ENCODE data around the gene MAGED1.

MAGED1 gene

DNA sequence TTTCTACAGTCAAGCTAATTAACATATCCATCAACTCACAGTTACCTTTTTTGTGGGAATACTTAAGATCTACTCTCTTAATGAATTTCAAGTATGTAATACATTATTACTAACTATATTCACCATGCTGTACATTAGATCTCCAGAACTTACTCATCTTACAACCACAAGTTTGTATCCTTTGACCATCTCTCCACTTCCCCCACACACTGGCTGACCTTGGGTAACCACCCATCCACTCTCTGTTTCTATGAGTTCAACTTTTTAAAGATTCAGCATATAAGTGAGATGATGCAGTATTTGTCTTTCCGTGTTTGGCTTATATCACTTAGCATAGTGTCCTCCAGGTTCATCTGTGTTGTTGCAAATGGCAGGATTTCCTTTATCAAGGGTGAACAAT is 30.5 kb upstream of the MAGED1 start:
- H3K9me3 ChIP-seq (replicated peaks in 1 of 11) = peaks cover 3 to 27% (median 10%) of the 10 kb centered on the region in 11 experiments; a peak in 15 of 22 replicates
- TF ChIP-seq Cebpa-rat (IDR thresholded peaks at IDR 0.05) = no peak
- H3K36me3 ChIP-seq = no peaks in the 10 kb centered on the region
- no peak overlapping the region for H3K27ac ChIP-seq
- H3K4me1 ChIP-seq = no peaks in the 10 kb centered on the region
- no peak overlapping the region for H3K4me3 ChIP-seq
- no peaks in the 10 kb centered on the region; a peak in 1 of 22 replicates for H4K20me1 ChIP-seq
- H3K4me2 ChIP-seq = no peak overlapping the region
- peaks cover 80 to 100% (median 93%) of the 10 kb centered on the region in 11 experiments for H3K27me3 ChIP-seq
- no peak overlapping the region for H3K9ac ChIP-seq

DNA sequence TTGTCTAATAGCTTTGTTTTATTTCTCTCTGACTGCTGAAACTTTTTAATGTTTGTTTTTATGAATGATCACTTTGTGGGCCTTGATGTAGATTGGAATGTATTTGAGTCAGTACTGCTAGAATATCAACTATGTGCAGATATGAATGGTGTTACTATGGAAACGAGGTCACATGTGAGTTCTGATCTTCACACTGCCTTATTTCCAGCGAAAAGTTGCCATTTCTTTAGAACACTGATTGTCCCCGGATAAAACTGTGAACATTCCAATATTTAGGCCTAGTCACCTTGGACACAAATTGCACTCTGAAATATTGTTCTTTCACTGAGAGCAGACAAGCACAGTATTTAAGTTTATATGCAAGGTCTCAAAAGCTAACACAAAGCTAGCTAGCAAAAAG is 27.2 kb upstream of the MAGED1 start:
- no peak overlapping the region for H3K4me3 ChIP-seq
- no peak overlapping the region for H3K9ac ChIP-seq
- 0 out of 20 replicates have a peak, but pooled peaks cover 0 to 4% (median 0%) of the 10 kb centered on the region in 10 experiments for H3K4me1 ChIP-seq
- H3K9me3 ChIP-seq (replicated peaks in 1 of 11) = peaks cover 0 to 19% (median 6%) of the 10 kb centered on the region in 11 experiments; a peak in 13 of 22 replicates
- H3K27me3 ChIP-seq = peaks cover 54 to 97% (median 83%) of the 10 kb centered on the region in 11 experiments
- no peak overlapping the region for H3K27ac ChIP-seq
- H3K36me3 ChIP-seq = no peaks in the 10 kb centered on the region
- no peak overlapping the region for H3K4me2 ChIP-seq
- TF ChIP-seq Cebpa-rat (IDR thresholded peaks at IDR 0.05) = no peak
- no peaks in the 10 kb centered on the region; a peak in 2 of 22 replicates for H4K20me1 ChIP-seq

DNA sequence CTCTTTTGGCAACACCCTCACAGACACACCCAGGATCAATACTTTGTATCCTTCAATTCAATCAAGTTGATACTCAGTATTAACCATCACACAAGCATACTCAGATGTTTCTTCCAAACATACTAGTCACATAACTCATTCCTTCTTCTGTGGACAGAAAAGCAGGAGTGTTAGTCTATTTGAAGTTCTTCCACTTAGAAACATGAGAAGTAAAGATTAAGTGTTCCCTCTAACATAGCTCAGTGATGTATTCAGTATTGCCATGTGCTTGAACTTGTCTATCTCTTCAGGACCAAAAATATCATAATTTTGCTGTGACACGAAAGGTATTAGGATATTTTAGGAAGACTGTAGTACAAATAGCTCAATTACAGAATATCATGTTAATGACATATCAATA is 25.8 kb upstream of the MAGED1 start:
- Histone ChIP-seq H3K9me3 (replicated peaks in 1 of 11) (peaks cover 0 to 22% (median 6%) of the 10 kb centered on the region in 11 experiments; a peak in 13 of 22 replicates), H3K27ac (no peak overlapping the region), H3K9ac (no peak overlapping the region), H4K20me1 (no peaks in the 10 kb centered on the region; a peak in 1 of 22 replicates), H3K36me3 (no peaks in the 10 kb centered on the region), H3K27me3 (peaks cover 47 to 89% (median 77%) of the 10 kb centered on the region in 11 experiments), H3K4me2 (no peak overlapping the region), H3K4me3 (no peak overlapping the region), H3K4me1 (0 out of 20 replicates have a peak, but pooled peaks cover 0 to 4% (median 0%) of the 10 kb centered on the region in 10 experiments)
- TF ChIP-seq Cebpa-rat (IDR thresholded peaks at IDR 0.05) = no peak

DNA sequence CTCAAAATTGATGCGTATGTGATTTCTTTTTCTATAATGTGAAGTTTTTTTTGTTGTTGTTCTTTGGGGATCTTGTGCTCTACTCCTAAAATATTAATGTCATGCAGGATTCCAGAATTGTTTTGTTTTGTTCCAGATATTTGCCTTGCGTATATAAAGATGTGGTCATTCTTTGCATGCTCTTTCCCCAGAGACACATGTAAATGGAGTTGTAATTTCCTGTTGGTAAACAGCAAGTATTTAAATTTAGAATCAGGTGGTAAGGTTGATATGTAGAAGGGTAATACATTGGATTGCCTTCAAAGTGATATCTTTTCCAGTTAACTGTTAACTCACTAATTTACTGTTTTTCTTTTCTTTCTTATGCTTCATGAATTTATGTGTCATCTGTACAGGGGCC is 23.1 kb upstream of the MAGED1 start:
- Histone ChIP-seq H3K9me3 (replicated peaks in 1 of 11) (peaks cover 0 to 14% (median 0%) of the 10 kb centered on the region in 11 experiments; a peak in 5 of 22 replicates), H3K27ac (no peak overlapping the region), H3K27me3 (peaks cover 52 to 89% (median 80%) of the 10 kb centered on the region in 11 experiments), H3K9ac (no peak overlapping the region), H3K36me3 (no peaks in the 10 kb centered on the region), H4K20me1 (no peaks in the 10 kb centered on the region; a peak in 1 of 22 replicates), H3K4me2 (no peak overlapping the region), H3K4me1 (0 out of 20 replicates have a peak, but pooled peaks cover 0 to 4% (median 0%) of the 10 kb centered on the region in 10 experiments), H3K4me3 (no peak overlapping the region)
- no peak for TF ChIP-seq Cebpa-rat (IDR thresholded peaks at IDR 0.05)

DNA sequence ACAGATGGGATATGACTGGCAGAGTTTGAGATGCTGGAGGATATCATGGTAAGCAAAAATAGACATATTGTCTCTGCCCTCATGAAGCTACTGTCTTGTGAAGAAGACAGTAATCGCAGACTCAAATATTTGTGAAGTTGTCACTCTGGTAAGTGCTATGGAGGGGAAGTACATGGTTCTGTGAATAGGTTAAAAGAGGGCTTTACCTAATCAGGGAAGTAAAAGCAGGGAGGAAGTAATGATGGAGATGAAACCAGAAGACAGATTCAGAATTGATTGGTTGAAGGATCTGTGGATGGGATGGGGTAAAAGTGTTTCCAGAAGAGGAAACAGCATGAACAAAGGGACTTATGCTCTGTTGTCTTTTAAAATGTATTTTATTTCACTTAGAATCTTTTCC is 19.3 kb upstream of the MAGED1 start:
- no peaks in the 10 kb centered on the region; a peak in 1 of 22 replicates for H4K20me1 ChIP-seq
- 0 out of 20 replicates have a peak, but pooled peaks cover 0 to 4% (median 0%) of the 10 kb centered on the region in 10 experiments for H3K4me1 ChIP-seq
- H3K27me3 ChIP-seq = peaks cover 65 to 89% (median 83%) of the 10 kb centered on the region in 11 experiments
- TF ChIP-seq Cebpa-rat (IDR thresholded peaks at IDR 0.05) = no peak
- H3K27ac ChIP-seq = no peak overlapping the region
- H3K36me3 ChIP-seq = no peaks in the 10 kb centered on the region
- peaks cover 0 to 9% (median 0%) of the 10 kb centered on the region in 11 experiments; a peak in 2 of 22 replicates for H3K9me3 ChIP-seq (replicated peaks in 1 of 11)
- no peak overlapping the region for H3K4me2 ChIP-seq
- H3K9ac ChIP-seq = no peak overlapping the region
- no peak overlapping the region for H3K4me3 ChIP-seq

DNA sequence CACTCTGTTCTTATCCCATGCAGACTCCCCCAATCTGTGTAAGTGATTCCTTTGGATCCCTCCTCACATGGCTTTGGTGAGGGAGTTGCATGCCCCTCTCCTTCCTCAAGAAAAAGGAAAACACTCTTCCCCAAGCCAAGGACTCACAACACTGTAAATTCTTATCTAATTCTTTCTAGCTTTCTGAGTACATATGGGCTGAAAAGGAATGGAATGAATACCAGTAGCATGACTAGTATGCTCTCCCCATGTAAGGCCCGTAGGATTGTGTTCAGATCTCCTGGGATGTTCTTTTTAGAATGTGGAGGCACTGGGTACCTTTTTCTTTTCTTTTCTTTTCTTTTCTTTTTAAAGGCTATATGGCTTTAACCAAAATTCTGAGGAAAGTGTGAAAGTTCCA is 17.0 kb upstream of the MAGED1 start:
- H3K4me1 ChIP-seq = no peaks in the 10 kb centered on the region
- no peak for TF ChIP-seq Cebpa-rat (IDR thresholded peaks at IDR 0.05)
- H3K36me3 ChIP-seq = no peaks in the 10 kb centered on the region
- peaks cover 0 to 9% (median 0%) of the 10 kb centered on the region in 11 experiments; a peak in 1 of 22 replicates for H3K9me3 ChIP-seq (replicated peaks in 1 of 11)
- H3K27ac ChIP-seq = no peak overlapping the region
- H3K27me3 ChIP-seq = peaks cover 79 to 94% (median 92%) of the 10 kb centered on the region in 11 experiments
- no peak overlapping the region for H3K9ac ChIP-seq
- no peak overlapping the region for H3K4me2 ChIP-seq
- H3K4me3 ChIP-seq = no peak overlapping the region
- no peaks in the 10 kb centered on the region for H4K20me1 ChIP-seq

DNA sequence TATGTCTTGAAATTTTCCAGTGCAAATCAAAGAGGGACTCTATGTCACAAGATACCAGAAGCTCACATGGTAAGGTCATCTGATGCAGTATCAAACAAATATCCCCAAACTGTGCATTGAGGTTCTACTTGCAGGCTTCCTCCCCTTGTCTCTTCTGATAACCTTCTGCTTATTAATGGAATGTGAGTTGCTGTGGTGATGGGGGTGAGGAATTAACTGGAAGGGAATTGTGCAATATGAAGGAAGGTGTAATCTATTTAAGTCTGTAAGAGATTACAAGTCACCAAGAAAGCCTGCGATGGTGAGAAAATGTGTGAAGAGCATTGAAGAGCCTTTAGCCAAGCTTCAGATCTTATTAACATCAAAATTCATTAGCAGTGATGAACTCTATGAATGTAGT is 15.4 kb upstream of the MAGED1 start:
- H3K36me3 ChIP-seq = no peaks in the 10 kb centered on the region
- H3K9ac ChIP-seq = no peak overlapping the region
- no peaks in the 10 kb centered on the region for H4K20me1 ChIP-seq
- peaks cover 79 to 99% (median 94%) of the 10 kb centered on the region in 11 experiments for H3K27me3 ChIP-seq
- peaks cover 0 to 1% (median 0%) of the 10 kb centered on the region in 11 experiments; a peak in 1 of 22 replicates for H3K9me3 ChIP-seq (replicated peaks in 1 of 11)
- no peak overlapping the region for H3K4me2 ChIP-seq
- no peaks in the 10 kb centered on the region for H3K4me1 ChIP-seq
- no peak for TF ChIP-seq Cebpa-rat (IDR thresholded peaks at IDR 0.05)
- no peak overlapping the region for H3K4me3 ChIP-seq
- H3K27ac ChIP-seq = no peak overlapping the region

DNA sequence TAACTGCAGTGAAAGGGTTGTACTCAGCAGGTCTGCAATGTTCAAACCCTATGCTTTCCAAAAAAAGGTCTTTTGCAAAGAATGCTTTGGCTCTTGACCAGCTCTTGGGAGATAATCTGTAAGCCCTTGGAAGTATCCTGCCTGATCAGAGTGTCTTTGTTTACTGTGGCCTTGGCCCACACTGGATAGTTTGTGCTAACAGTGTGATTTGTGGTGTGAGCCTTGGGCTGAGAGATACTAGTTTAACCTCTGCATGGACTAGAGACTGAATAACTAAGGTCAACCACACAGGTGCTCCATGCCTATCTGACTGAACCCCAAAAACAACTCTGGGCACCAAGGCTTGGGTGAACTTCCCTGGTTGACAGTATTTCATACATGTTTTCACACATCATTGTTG is 3.6 kb upstream of the MAGED1 start:
- Histone ChIP-seq H4K20me1 (no peaks in the 10 kb centered on the region), H3K4me3 (no peak overlapping the region), H3K4me1 (peaks cover 14 to 38% (median 27%) of the 10 kb centered on the region in 10 experiments), H3K9me3 (replicated peaks in 1 of 11) (no peaks in the 10 kb centered on the region), H3K36me3 (no peaks in the 10 kb centered on the region), H3K9ac (no peak overlapping the region), H3K27me3 (peaks cover 0 to 4% (median 0%) of the 10 kb centered on the region in 11 experiments; a peak in 5 of 22 replicates), H3K4me2 (peak overlapping the region in 4 of 11 experiments; percentile 8 to 45 (median 14); a peak in 5 of 22 replicates), H3K27ac (peak overlapping the region in 4 of 11 experiments; percentile 11 to 91 (median 38); a peak in 5 of 22 replicates)
- TF ChIP-seq Cebpa-rat (IDR thresholded peaks at IDR 0.05) = no peak

DNA sequence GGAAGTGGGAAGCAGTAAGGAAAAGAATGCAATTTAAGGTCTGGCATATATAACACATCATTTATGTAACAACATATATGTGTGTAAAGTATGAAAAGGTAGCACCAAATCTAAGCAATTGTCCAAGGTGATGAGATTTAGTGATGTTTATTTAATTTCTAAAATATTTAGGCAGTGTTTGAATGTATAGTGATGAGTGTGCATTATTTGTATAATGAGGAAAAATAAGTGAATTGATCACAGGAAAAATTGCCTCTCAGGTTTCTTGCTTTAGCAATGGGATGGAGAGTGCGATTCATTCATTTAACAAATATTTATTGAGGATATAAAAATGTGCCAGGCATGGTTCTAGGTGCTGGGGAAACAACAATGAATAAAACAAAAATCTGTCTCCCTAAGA is 2.2 kb upstream of the MAGED1 start:
- Histone ChIP-seq H3K27ac (peak overlapping the region in 9 of 11 experiments; percentile 3 to 91 (median 80); a peak in 17 of 22 replicates), H3K4me1 (peaks cover 19 to 49% (median 39%) of the 10 kb centered on the region in 10 experiments; a peak in 19 of 20 replicates), H3K36me3 (peaks cover 0 to 12% (median 5%) of the 10 kb centered on the region in 11 experiments; a peak in 15 of 22 replicates), H3K4me2 (peak overlapping the region in 10 of 11 experiments; percentile 1 to 97 (median 86); a peak in 17 of 22 replicates), H3K4me3 (peak overlapping the region in 6 of 10 experiments; percentile 37 to 75 (median 73); a peak in 9 of 20 replicates), H3K9ac (peak overlapping the region in 8 of 11 experiments; percentile 40 to 82 (median 74); a peak in 13 of 22 replicates), H4K20me1 (peaks cover 0 to 12% (median 1%) of the 10 kb centered on the region in 11 experiments; a peak in 7 of 22 replicates), H3K27me3 (no peaks in the 10 kb centered on the region), H3K9me3 (replicated peaks in 1 of 11) (no peaks in the 10 kb centered on the region)
- TF ChIP-seq Cebpa-rat (IDR thresholded peaks at IDR 0.05) = no peak
